Type B pancreatic cell (in vitro differentiated cells): ENCODE results near the gene C16orf89. TPM values are rescaled to one million over a fixed set of nuclear protein-coding genes. Genes with fewer than 3 reads are reported as not detected.

ENCODE experiments used
- DNase-seq: peaks from one replicate; pipeline ENCODE4 v3.0.0; 2021; ENCODE audit warnings: mixed read lengths; ENCODE audit not compliant: unreplicated experiment; ENCODE audit errors: extremely low spot score
- H3K27ac Mint-ChIP-seq: 2 replicates; pipeline ENCODE4 v1.8.0; 2021; ENCODE audit warnings: mild to moderate bottlenecking, mixed read lengths
- H3K27me3 Mint-ChIP-seq: 2 replicates; pipeline ENCODE4 v1.8.0; 2021; ENCODE audit warnings: mixed read lengths
- H3K36me3 Mint-ChIP-seq: 2 replicates; pipeline ENCODE4 v1.8.0; 2021; ENCODE audit warnings: mixed read lengths
- H3K4me1 Mint-ChIP-seq: one replicate; pipeline ENCODE4 v1.8.0; 2021; ENCODE audit warnings: mixed read lengths; ENCODE audit not compliant: unreplicated experiment
- H3K4me3 Mint-ChIP-seq: 2 replicates; pipeline ENCODE4 v1.8.0; 2021; ENCODE audit warnings: mild to moderate bottlenecking, mixed read lengths
- H3K9me3 Mint-ChIP-seq: 2 replicates; pipeline ENCODE4 v1.8.0; 2021; ENCODE audit warnings: mixed read lengths
- CTCF ChIP-seq: fragments of 200-600 bp; sonication (generic); conservative IDR thresholded peaks from 2 replicates; pipeline ENCODE4 v1.5.0; 2021; ENCODE audit warnings: antibody characterized with exemption, mild to moderate bottlenecking
- total RNA-seq: library from RNA; stranded (reverse); gene quantifications from 2 replicates; pipeline ENCODE4 v1.2.1, GENCODE V29; 2021; ENCODE audit warnings: low replicate concordance

The C16orf89 gene
- total RNA-seq, 1 donor from 2014 or later, result 0.75 TPM

DNA sequence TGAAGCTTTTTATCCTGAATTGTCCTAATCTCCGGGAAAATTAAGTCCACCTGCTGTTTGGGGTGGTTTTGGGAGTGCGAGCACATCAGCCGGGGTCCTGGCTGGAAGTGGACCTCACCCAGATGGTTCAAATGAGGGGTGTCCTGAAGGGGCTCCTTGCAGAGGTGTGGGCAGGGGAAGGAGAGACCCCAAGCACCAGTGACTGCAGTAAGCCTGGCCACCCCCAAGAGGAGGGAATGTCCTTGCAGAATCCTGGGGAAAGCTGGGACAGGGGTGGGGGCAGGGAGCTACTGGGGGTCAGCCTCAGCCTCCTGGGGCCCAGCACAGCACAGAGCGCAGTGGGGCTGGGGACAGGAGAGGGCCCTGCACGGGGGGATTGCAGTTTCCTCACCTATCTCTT lies 61.4 kb downstream of the C16orf89 start:
- Mint-ChIP-seq H3K9me3 (no peaks in the 10 kb centered on the region), H3K36me3 (no peaks in the 10 kb centered on the region), H3K4me3 (no peak overlapping the region), H3K27ac (no peak overlapping the region), H3K4me1 (no peaks in the 10 kb centered on the region), H3K27me3 (peaks cover 10% of the 10 kb centered on the region)
- DNase-seq, result no peak
- no peak for TF ChIP-seq CTCF

GRCh38 chr16:5003828-5004227 lies 61.9 kb downstream of the C16orf89 start:
- H3K27ac Mint-ChIP-seq, result peak overlapping the region; percentile 40
- H3K36me3 Mint-ChIP-seq, result no peaks in the 10 kb centered on the region
- H3K27me3 Mint-ChIP-seq, result peaks cover 5% of the 10 kb centered on the region
- no peak for TF ChIP-seq CTCF
- no peak for DNase-seq
- no peak overlapping the region for H3K4me3 Mint-ChIP-seq
- H3K9me3 Mint-ChIP-seq, result no peaks in the 10 kb centered on the region
- H3K4me1 Mint-ChIP-seq, result no peaks in the 10 kb centered on the region

GRCh38 chr16:5003211-5003610 lies 62.5 kb downstream of the C16orf89 start:
- TF ChIP-seq CTCF, result no peak
- Mint-ChIP-seq H3K27ac (no peak overlapping the region), H3K4me1 (no peaks in the 10 kb centered on the region), H3K9me3 (no peaks in the 10 kb centered on the region), H3K27me3 (peaks cover 4% of the 10 kb centered on the region), H3K36me3 (no peaks in the 10 kb centered on the region), H3K4me3 (no peak overlapping the region)
- DNase-seq, result no peak

GRCh38 chr16:5002699-5003143 lies 63.0 kb downstream of the C16orf89 start:
- Mint-ChIP-seq H3K4me1 (no peaks in the 10 kb centered on the region), H3K27ac (no peak overlapping the region)

DNA sequence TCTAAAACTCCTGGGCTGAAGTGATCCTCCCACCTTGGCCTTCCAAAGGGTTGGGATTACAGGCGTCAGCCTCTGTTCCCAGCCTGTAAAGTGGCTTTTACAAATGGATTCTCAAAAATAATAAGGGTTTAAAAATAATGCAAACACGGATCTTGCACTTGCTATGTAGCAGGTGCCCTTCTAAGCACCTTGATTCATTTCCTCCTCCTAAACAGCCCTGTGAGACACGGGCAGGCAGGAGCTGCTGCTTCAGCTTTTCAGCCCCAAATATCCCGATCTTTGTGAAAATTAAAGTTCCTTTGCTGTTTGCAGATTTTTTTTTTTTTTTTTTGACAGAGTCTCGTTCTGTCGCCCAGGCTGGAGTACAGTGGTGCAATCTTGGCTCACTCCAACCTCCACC lies 63.8 kb downstream of the C16orf89 start:
- Mint-ChIP-seq H3K9me3 (no peaks in the 10 kb centered on the region), H3K36me3 (no peaks in the 10 kb centered on the region), H3K4me3 (no peak overlapping the region), H3K4me1 (no peaks in the 10 kb centered on the region), H3K27me3 (peaks cover 4% of the 10 kb centered on the region), H3K27ac (no peak overlapping the region)
- no peak for TF ChIP-seq CTCF
- DNase-seq, result no peak

More at GRCh38 chr16:5002699-5003143, 63.0 kb downstream of the C16orf89 start:
- Mint-ChIP-seq H3K9me3 (no peaks in the 10 kb centered on the region), H3K4me3 (no peak overlapping the region), H3K36me3 (no peaks in the 10 kb centered on the region), H3K27me3 (peaks cover 4% of the 10 kb centered on the region)
- no peak for DNase-seq
- no peak for TF ChIP-seq CTCF

GRCh38 chr16:5001571-5001970 lies 64.2 kb downstream of the C16orf89 start:
- Mint-ChIP-seq H3K4me1 (no peaks in the 10 kb centered on the region), H3K4me3 (no peak overlapping the region), H3K27me3 (peaks cover 7% of the 10 kb centered on the region), H3K9me3 (no peaks in the 10 kb centered on the region), H3K27ac (no peak overlapping the region), H3K36me3 (no peaks in the 10 kb centered on the region)
- DNase-seq, result no peak
- TF ChIP-seq CTCF, result no peak
